ENCODE results near the gene UGT3A2.

The UGT3A2 gene, protein sequence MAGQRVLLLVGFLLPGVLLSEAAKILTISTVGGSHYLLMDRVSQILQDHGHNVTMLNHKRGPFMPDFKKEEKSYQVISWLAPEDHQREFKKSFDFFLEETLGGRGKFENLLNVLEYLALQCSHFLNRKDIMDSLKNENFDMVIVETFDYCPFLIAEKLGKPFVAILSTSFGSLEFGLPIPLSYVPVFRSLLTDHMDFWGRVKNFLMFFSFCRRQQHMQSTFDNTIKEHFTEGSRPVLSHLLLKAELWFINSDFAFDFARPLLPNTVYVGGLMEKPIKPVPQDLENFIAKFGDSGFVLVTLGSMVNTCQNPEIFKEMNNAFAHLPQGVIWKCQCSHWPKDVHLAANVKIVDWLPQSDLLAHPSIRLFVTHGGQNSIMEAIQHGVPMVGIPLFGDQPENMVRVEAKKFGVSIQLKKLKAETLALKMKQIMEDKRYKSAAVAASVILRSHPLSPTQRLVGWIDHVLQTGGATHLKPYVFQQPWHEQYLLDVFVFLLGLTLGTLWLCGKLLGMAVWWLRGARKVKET

DNA sequence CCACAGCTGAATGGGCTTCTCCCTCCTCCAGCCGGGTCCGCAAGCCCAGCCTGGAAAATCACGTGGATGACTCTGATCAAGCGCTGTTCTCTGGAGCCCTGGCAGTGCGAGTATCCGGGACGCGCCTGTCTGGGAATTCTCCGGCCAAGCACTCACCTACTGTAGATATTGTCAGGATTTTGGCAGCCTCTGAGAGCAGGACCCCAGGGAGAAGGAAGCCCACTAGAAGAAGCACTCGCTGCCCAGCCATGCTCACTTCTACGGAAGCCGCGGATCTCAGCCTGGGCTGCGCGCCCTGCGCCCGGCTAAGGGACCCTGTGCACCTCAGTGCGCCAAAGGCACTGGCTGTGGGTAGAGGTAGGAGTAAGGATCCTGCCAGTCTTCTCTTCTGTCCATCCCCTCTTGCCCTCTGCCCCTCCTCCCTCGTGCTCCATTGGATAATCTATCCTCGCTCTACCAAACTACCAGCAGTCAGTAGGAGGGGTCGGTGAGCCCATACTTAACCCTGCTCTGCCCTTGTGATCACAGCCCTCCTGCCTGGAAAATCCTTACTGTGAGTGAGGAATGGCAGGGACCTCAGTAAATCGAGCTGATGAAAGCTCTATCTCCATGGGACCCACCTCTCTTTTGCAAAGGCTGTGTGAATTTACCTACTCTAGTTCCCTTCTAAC is at the start of gene UGT3A2:
Gene UGT3A2, minus strand, starts transcription at position 343 of the 671 bp plus-strand sequence. Its CDS starts 93 bp downstream, at position 250.
- DNase-seq (ENCODE audit: low read depth) = no peak
- TF ChIP-seq, protein P1, sequence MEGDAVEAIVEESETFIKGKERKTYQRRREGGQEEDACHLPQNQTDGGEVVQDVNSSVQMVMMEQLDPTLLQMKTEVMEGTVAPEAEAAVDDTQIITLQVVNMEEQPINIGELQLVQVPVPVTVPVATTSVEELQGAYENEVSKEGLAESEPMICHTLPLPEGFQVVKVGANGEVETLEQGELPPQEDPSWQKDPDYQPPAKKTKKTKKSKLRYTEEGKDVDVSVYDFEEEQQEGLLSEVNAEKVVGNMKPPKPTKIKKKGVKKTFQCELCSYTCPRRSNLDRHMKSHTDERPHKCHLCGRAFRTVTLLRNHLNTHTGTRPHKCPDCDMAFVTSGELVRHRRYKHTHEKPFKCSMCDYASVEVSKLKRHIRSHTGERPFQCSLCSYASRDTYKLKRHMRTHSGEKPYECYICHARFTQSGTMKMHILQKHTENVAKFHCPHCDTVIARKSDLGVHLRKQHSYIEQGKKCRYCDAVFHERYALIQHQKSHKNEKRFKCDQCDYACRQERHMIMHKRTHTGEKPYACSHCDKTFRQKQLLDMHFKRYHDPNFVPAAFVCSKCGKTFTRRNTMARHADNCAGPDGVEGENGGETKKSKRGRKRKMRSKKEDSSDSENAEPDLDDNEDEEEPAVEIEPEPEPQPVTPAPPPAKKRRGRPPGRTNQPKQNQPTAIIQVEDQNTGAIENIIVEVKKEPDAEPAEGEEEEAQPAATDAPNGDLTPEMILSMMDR (conservative IDR thresholded peaks at IDR 0.05; ENCODE audit: low read depth, low read length) = no peak
- H3K4me3 ChIP-seq (ENCODE audit: low read depth, low read length) = no peak within 1 kb of the TSS

DNA sequence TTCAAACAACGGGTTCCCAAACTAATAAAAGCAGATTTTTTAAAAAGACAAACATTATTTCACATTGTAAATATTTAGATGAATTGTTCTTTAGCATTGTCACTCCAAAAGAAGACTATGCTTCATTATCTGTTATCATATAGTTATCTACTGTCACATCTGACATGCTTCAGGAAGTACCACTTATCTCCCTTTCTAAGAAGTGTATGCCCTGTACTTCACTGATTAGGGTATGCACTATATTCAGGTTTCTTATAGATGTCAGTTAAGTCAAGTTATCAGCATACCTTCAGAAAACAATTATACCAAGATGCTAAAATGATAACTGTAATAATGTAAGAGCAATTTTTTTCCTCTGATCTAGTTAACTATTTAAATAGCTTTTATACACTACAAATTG is 44.6 kb upstream of the UGT3A2 start:
- no peak overlapping the region for H3K4me3 ChIP-seq (ENCODE audit: low read depth, low read length)
- TF ChIP-seq, protein P1 (conservative IDR thresholded peaks at IDR 0.05; ENCODE audit: low read depth, low read length) = no peak
- DNase-seq (ENCODE audit: low read depth) = no peak

DNA sequence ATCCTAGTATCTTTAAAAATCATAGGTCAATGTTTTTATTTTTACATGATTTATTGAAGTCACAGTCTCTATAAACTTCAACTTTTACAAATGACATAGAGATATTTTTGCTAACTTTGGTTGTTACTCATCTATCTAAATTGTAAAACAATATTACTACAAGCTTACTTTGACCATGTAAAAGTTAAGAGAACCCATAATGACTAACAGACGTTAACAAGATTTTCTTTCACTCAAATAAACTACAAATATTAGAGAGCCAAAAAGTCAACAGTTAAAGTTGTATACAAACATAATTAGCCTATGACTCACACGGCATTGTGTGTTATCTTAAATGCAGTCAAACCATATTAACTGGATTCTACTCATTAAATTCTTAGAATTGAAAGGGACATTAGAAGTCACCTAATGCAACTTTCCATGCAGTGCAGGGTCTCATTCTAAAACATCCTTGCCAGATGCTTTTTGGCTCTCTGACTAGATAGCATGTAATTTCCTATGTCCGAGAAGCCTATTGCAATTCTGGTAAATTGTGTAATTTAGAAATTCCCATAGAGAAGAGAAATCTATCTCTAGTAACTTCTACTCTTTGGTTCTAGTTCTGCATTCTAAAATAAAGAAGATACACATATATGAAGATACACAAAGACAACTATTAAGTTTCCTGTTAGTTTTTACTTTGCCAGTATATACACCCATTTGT is 42.2 kb upstream of the UGT3A2 start:
- TF ChIP-seq, protein P1 (conservative IDR thresholded peaks at IDR 0.05; ENCODE audit: low read depth, low read length) = no peak

DNA sequence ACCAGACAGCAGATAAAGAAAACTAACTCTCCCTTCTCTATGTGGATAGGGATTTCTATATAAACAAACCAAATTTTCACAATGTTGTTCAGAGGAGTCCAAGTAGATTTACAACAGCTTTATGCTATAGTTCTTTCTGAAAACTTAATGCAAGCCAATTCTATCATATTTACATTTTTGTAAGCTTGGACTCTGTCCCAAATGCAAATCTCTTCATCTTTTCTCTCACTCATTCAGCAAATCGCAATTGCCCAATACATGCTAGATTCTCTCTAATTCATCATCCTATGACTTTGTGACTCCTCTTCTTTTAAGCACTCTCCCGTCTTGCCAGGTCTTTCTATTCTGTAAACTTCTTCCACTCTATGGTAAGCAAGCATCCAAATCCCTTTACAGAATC is 39.1 kb upstream of the UGT3A2 start:
- TF ChIP-seq, protein P1 (conservative IDR thresholded peaks at IDR 0.05; ENCODE audit: low read depth, low read length) = no peak

More for the DNA sequence above, 42.2 kb upstream of the UGT3A2 start:
- no peak overlapping the region for H3K4me3 ChIP-seq (ENCODE audit: low read depth, low read length)
- DNase-seq (ENCODE audit: low read depth) = no peak

DNA sequence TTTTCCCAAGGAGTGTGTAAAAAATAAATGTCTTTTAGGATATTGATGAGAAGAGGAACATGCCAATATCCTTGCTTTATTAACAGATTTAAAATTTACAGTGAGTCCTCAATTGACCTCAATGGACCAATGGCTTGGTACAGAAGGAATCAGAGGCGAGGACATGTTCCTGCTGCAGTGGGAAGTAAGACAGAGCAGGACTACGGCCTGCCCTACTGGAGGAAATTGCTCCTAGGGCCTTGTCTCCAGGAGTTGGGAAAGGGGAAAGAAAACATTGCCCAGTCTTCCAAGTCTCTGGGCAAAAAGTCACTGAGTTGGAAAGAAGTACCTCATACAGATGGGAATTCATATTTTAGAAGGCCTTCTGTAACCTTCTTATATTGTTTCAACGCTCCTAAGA is 33.1 kb upstream of the UGT3A2 start:
- H3K4me3 ChIP-seq (ENCODE audit: low read depth, low read length) = no peak overlapping the region
- no peak for DNase-seq (ENCODE audit: low read depth)
- TF ChIP-seq, protein P1 (conservative IDR thresholded peaks at IDR 0.05; ENCODE audit: low read depth, low read length) = no peak

More for the DNA sequence above, 39.1 kb upstream of the UGT3A2 start:
- H3K4me3 ChIP-seq (ENCODE audit: low read depth, low read length) = no peak overlapping the region
- DNase-seq (ENCODE audit: low read depth) = no peak

DNA sequence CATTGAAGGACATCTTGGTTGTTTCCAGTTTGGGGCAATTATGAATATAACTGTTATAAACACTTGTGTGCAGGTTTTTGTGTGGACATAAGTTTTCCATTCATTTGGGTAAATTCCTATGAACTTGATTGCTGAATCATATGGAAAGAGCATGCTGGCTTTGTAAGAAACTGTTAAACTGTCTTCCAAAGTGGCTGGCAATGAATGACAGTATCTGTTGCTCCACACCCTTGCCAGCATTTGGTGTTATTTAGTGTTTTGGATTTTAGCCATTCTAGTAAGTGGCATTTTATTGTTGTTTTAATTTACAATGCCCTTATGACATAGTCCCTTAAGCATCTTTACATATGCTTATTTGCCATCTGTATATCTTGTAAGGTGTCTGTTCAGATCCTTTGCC is 29.8 kb upstream of the UGT3A2 start:
- H3K4me3 ChIP-seq (ENCODE audit: low read depth, low read length) = no peak overlapping the region
- TF ChIP-seq, protein P1 (conservative IDR thresholded peaks at IDR 0.05; ENCODE audit: low read depth, low read length) = no peak
- DNase-seq (ENCODE audit: low read depth) = no peak
